ENCODE data around the gene CFAP97D1. TPM values are rescaled to one million over a fixed set of nuclear protein-coding genes. Genes with fewer than 3 reads are reported as not detected.

CFAP97D1 gene
- total and polyA plus RNA-seq, 8 donors, result 0.06 TPM; not detected in 7

DNA sequence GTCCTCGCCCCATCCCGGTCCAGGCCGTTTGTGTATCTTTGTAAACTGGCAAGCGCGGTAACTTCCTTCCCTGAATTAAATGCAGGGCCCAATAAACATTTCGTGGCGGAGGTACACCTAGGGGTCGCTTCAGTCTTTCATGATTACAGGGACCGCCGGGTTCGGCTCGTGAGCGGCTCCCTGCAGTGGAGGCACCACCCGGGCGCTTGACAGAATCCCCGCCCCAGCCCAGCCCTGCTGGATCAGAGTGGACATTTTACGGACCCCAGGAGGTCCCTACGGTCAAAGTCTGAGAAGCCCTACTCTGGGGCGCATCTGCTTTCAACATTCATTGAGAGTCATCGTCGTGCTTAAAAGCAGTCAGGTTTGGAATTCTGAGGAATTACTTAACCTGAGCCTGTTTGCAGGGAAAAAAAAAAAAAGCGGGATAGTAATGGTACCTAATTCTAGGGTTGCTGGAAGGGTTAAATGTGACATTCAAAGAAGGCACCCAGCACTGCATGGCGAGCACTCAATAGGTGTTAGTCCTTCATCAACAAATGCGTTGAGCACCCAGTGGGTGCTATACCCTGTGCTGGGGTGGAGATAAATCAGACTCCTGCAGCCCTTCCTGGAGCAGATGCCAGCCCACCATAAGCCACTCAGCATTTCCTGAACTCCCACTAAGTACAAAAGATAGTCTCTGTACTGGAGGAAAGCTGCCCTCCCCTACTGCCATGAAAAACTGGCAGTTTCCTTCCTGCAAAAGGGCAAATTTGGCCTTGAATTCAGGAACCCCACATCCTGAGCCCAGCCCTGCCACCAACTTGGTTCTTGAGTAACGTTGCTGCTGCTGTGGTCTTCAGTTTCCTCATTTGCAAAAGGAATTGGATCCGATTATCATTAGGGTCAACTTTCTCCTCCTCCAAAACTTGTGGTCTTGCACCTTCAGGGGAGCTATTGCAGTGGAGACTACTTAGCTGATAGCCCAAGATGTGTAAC lies 800 bp upstream of the CFAP97D1 start:
- Histone ChIP-seq H3K27me3 (no peaks in the 10 kb centered on the region), H3K27ac (peak overlapping the region; percentile 100), H3K4me1 (peaks cover 6 to 15% (median 6%) of the 10 kb centered on the region in 3 donors), H3K4me3 (peak overlapping the region; percentile 49 to 100 (median 98)), H3K9me3 (no peaks in the 10 kb centered on the region), H3K36me3 (peaks cover 0 to 4% (median 2%) of the 10 kb centered on the region in 3 donors)
- ATAC-seq (peak in 3 of 4 donors; percentile 1 to 6 (median 2)), DNase-seq (no peak), FAIRE-seq (no peak)
- intact Hi-C loops (cut with DNase I), result no loop called here
- 9 to 10% methylated on average over 26 of the region's 26 CpGs for WGBS, 2 donors
- no peak for TF ChIP-seq CTCF (IDR thresholded peaks at IDR 0.05)

GRCh38 chr17:43782913-43783680 lies 2.9 kb downstream of the CFAP97D1 start:
- ATAC-seq (no peak), FAIRE-seq (no peak), DNase-seq (no peak)
- no peaks in the 10 kb centered on the region for H3K27me3 ChIP-seq
- no peak overlapping the region for H3K4me3 ChIP-seq
- H3K27ac ChIP-seq, result no peak overlapping the region
- intact Hi-C loops (cut with DNase I), result no loop called here
- H3K4me1 ChIP-seq, result no peaks in the 10 kb centered on the region
- WGBS, 2 donors, result 74 to 80% methylated on average over 15 of the region's 15 CpGs
- H3K9me3 ChIP-seq, result no peaks in the 10 kb centered on the region
- TF ChIP-seq CTCF (IDR thresholded peaks at IDR 0.05), result no peak
- no peaks in the 10 kb centered on the region for H3K36me3 ChIP-seq

- ATAC-seq (no peak), DNase-seq (no peak), FAIRE-seq (no peak)
- Histone ChIP-seq H3K9me3 (no peaks in the 10 kb centered on the region), H3K27ac (no peak overlapping the region), H3K27me3 (no peaks in the 10 kb centered on the region), H3K4me3 (no peak overlapping the region), H3K36me3 (no peaks in the 10 kb centered on the region), H3K4me1 (no peaks in the 10 kb centered on the region)
- intact Hi-C loops (cut with DNase I), result no loop called here
- no peak for TF ChIP-seq CTCF (IDR thresholded peaks at IDR 0.05)
- 58 to 62% methylated on average over 2 of the region's 2 CpGs for WGBS, 2 donors
These were observed 3.8 kb downstream of the CFAP97D1 start for GRCh38 chr17:43784068-43784467.

- no peaks in the 10 kb centered on the region for H3K9me3 ChIP-seq
- intact Hi-C loops (cut with DNase I), result no loop called here
- H3K36me3 ChIP-seq, result no peaks in the 10 kb centered on the region
- TF ChIP-seq CTCF (IDR thresholded peaks at IDR 0.05), result no peak
- no peaks in the 10 kb centered on the region for H3K27me3 ChIP-seq
- ATAC-seq (no peak), FAIRE-seq (no peak), DNase-seq (no peak)
- 62 to 72% methylated on average over 5 of the region's 5 CpGs for WGBS, 2 donors
- no peak overlapping the region for H3K27ac ChIP-seq
- H3K4me1 ChIP-seq, result no peaks in the 10 kb centered on the region
- H3K4me3 ChIP-seq, result no peak overlapping the region
These were observed 4.4 kb downstream of the CFAP97D1 start for GRCh38 chr17:43784628-43785101.

All from pancreas (tissue), 10 donors.